GM12874 (cell line): ENCODE data around the gene COA5.

ENCODE experiments used
- TF ChIP-seq, protein P1 (sequence below): IDR thresholded peaks from 2 replicates; pipeline ENCODE4 v1.5.1; 2011; ENCODE audit warnings: low read depth, mild to moderate bottlenecking, control low read depth, low read length, moderate library complexity; ENCODE audit not compliant: insufficient read depth

The COA5 gene

DNA sequence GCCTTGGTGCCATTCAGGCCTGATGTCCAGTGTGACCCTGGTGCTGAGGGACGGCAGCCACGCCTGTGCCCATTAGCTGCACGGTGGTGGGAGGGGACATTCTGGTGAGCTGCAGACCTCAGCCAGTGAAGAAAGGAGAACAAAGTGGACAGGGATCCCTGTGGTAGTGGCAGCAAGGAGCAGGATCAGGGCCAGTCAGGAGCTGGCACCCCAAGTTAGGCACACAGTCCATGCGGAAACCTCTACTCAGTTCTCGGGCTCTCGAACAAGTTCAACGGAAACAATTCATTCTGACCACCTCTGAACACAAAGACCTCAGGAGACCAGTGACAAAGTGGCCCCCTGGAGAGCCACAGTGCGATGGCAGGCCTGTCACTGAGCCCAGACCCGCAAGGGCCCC is 30.1 kb downstream of the COA5 start:
- TF ChIP-seq, protein P1, sequence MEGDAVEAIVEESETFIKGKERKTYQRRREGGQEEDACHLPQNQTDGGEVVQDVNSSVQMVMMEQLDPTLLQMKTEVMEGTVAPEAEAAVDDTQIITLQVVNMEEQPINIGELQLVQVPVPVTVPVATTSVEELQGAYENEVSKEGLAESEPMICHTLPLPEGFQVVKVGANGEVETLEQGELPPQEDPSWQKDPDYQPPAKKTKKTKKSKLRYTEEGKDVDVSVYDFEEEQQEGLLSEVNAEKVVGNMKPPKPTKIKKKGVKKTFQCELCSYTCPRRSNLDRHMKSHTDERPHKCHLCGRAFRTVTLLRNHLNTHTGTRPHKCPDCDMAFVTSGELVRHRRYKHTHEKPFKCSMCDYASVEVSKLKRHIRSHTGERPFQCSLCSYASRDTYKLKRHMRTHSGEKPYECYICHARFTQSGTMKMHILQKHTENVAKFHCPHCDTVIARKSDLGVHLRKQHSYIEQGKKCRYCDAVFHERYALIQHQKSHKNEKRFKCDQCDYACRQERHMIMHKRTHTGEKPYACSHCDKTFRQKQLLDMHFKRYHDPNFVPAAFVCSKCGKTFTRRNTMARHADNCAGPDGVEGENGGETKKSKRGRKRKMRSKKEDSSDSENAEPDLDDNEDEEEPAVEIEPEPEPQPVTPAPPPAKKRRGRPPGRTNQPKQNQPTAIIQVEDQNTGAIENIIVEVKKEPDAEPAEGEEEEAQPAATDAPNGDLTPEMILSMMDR, result no peak

DNA sequence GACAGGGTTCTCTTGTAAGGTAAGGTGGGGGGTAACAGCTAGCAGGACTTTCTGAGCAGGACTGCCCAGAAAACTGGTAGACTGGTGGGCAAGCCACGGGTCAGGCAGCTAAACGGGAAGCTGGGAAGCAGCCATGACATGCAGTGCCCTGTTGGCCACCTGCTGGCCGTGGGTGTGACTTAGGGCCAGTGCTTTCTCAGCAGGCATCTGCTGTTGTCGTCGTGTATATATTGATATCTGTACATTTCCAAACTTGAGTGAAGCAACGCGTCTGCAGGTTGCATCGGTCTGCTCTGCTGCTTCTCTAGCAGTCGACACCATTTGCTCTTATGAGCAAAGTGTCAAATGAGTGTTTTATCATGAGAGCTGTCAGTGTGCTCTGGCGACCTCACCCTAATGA is 31.0 kb downstream of the COA5 start:
- TF ChIP-seq, protein P1, result no peak

DNA sequence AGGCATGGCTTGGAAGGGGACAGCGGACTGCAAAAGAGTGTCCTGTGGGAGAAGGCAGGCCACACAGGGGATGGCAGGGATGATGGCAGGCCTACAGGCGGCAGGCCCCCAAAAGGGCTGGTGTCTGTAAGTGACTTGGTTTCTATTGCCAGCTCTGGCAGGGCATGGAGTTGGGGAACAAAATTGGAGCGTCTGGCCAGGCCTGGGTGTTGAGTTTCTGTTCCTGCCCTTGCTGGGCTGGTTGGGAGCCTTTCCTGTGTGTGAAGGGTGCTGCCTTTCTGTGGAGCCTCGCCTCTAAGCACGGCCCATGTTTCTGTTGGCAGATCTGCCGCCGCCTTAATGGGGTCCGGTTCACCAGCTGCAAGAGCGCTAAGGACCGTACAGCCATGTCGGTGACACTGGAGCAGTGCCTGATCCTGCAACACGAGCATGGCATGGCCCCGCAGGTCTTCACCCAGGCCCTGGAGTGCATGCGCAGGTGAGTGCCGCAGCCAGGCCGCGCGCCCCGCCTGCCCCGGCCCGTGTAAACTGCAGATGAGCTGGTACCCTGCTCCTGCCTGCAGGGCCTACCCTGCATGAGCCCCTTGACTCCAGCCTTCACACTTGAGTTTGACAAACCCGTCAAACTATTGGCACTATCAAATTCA is 31.5 kb downstream of the COA5 start:
- TF ChIP-seq, protein P1, result no peak

DNA sequence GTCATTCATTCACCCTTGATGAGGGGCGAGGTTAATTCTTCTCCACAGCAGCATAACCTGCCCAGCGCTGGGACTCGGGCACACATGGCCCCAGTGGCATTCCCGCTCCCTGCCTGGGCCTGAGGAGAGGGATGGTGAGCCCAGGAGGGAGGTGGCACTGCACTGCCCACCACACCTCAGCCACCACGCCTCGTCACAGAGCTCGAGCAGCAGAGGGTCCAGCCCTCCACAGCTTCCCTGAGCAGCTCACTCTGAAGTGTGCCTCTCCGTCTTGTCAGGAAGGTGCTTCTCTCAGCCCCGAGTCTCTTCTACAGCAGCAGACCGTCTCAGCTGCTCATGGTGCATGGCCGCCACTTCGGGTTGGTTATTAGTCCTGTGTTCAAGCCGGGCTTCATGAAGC is 34.9 kb downstream of the COA5 start:
- TF ChIP-seq, protein P1, result no peak

DNA sequence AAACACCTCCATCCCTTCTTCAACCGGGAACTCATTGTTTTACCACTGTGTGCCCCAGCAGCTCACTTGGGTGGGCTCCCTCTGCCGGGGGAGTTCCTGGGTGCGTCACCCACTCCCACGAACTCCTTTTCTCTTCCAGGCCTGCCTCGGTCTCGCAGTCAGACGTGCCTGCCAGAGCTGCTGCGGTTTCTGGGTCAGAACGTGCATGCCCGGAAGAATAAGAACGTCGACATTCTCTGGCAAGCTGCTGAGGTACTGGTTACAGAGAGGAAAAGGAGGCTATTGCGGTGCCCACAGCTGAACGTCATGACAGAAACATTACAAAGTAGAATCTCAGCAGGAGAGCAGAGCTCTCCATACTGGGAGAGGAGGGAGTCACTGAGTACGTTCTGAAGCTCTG is 35.6 kb downstream of the COA5 start:
- TF ChIP-seq, protein P1, result no peak

DNA sequence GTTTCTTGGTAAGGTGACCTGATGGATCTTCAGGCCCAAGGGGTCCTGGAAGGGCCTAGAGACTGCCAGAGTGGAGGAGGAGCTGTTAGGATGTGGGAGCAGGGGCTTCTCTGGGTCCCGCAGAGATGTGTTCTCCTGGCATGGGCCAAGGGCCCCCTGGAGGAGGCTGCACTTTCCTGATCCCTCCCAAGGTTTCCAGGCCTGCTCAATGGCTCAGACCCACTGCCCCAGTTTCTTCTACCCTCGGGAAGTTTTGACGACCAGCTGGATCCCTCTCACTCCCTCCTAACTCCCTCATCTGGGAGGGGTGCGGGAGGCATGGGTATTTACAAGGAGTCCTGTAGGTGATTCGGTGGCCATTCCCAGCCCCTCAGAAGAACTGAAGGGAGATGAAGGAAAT is 36.1 kb downstream of the COA5 start:
- TF ChIP-seq, protein P1, result no peak

DNA sequence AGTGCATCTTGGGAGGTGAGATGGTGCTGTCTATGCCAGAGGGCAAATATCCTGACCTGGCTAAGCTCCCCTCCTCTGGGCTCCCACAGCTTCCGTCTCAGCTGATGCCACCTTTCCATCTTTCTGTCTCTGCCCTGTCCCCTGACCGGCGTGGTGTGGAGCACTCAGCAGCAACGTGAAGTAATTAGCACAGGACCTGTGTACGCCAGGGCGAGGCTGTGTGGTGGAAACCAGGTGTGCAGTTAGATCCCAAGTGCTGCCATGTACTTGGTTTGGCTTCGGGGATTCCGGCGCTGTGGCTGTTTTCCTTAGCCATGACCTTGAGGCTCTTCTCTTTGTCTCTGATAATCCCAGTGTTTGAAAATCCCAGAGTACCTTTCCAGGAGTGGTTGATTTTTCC is 36.5 kb downstream of the COA5 start:
- TF ChIP-seq, protein P1, result no peak
